Measurements from ENCODE around the gene SPOCK2. TPM values are rescaled to one million over a fixed set of nuclear protein-coding genes. Genes with fewer than 3 reads are reported as not detected.

The SPOCK2 gene
- total and polyA plus RNA-seq, 10 of the 15 experiments (the other 5 are each of a cell fraction or from before 2014, with no cell fraction given) = 0.02 to 1.5 (median 0.58) TPM

DNA sequence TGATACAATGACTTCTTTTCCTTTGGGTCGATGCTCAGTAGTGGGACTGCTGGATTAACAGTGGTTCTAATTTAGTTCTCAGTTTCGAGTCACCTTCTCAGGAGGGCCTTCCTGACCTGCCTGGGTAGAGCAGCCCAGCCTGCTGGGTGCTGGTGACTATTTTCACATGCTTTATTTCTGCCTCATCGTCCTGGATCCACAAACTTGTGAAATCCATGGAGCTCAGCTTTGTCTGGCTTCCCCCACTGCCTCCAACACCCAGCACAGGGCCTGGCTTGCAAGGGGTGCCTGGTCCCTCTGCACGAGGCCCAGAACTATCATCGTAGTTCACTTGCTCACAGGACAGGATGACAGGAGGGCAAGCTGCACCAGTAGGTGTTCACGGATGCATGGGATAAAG, 46.9 kb downstream of the SPOCK2 start (continued):
- TF ChIP-seq, protein P1, sequence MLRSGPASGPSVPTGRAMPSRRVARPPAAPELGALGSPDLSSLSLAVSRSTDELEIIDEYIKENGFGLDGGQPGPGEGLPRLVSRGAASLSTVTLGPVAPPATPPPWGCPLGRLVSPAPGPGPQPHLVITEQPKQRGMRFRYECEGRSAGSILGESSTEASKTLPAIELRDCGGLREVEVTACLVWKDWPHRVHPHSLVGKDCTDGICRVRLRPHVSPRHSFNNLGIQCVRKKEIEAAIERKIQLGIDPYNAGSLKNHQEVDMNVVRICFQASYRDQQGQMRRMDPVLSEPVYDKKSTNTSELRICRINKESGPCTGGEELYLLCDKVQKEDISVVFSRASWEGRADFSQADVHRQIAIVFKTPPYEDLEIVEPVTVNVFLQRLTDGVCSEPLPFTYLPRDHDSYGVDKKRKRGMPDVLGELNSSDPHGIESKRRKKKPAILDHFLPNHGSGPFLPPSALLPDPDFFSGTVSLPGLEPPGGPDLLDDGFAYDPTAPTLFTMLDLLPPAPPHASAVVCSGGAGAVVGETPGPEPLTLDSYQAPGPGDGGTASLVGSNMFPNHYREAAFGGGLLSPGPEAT (IDR thresholded peaks at IDR 0.05; ENCODE audit: low read depth) = no peak
- TF ChIP-seq USF1 (IDR thresholded peaks at IDR 0.05; ENCODE audit: borderline replicate concordance, extremely low read length, insufficient read depth, low read depth, low read length) (no peak), SMC3 (IDR thresholded peaks at IDR 0.05; ENCODE audit: borderline replicate concordance, low read length) (no peak), HSF1 (IDR thresholded peaks at IDR 0.05; ENCODE audit: low read depth, low read length) (no peak), ETV6 (conservative IDR thresholded peaks at IDR 0.05 in 1 of 2, IDR thresholded peaks at IDR 0.05 in 1 of 2; ENCODE audit: borderline replicate concordance in 1 of 2, low read depth in 1 of 2) (no peak), DPF2 (IDR thresholded peaks at IDR 0.05) (no peak), GABPA (IDR thresholded peaks at IDR 0.05; ENCODE audit: low read depth) (no peak), IRF4 (IDR thresholded peaks at IDR 0.05; ENCODE audit: low read depth, low read length) (no peak), POLR2AphosphoS2 (IDR thresholded peaks at IDR 0.05; ENCODE audit: low read depth, low read length) (no peak), PRDM15 (CRISPR knock-in tag; IDR thresholded peaks at IDR 0.05) (no peak)
- TF ChIP-seq, protein P2, sequence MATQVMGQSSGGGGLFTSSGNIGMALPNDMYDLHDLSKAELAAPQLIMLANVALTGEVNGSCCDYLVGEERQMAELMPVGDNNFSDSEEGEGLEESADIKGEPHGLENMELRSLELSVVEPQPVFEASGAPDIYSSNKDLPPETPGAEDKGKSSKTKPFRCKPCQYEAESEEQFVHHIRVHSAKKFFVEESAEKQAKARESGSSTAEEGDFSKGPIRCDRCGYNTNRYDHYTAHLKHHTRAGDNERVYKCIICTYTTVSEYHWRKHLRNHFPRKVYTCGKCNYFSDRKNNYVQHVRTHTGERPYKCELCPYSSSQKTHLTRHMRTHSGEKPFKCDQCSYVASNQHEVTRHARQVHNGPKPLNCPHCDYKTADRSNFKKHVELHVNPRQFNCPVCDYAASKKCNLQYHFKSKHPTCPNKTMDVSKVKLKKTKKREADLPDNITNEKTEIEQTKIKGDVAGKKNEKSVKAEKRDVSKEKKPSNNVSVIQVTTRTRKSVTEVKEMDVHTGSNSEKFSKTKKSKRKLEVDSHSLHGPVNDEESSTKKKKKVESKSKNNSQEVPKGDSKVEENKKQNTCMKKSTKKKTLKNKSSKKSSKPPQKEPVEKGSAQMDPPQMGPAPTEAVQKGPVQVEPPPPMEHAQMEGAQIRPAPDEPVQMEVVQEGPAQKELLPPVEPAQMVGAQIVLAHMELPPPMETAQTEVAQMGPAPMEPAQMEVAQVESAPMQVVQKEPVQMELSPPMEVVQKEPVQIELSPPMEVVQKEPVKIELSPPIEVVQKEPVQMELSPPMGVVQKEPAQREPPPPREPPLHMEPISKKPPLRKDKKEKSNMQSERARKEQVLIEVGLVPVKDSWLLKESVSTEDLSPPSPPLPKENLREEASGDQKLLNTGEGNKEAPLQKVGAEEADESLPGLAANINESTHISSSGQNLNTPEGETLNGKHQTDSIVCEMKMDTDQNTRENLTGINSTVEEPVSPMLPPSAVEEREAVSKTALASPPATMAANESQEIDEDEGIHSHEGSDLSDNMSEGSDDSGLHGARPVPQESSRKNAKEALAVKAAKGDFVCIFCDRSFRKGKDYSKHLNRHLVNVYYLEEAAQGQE (IDR thresholded peaks at IDR 0.05; ENCODE audit: low read depth, low read length) = no peak

All from GM12878 (cell line).